ENCODE measurements around the gene MCMBP. TPM values are rescaled to one million over a fixed set of nuclear protein-coding genes. Genes with fewer than 3 reads are reported as not detected.
"Not testable (repeated sequence)": the region's sequence is repeated elsewhere in the genome, so short reads cannot be mapped to it uniquely, and the experiment has no call there.

Gene MCMBP
- total RNA-seq, 1 donor from 2014 or later, result 24.5 TPM

- peaks cover 13% of the 10 kb centered on the region for H3K9me3 ChIP-seq (replicated peaks)
- H3K4me1 ChIP-seq; H3K27me3 ChIP-seq (ENCODE audit: low read depth); H3K4me3 ChIP-seq; H3K27ac ChIP-seq (replicated peaks); DNase-seq; H3K36me3 ChIP-seq; intact Hi-C loops (cut with micrococcal nuclease): not testable (repeated sequence)
Measured at GRCh38 chr10:119883901-119884611, 11.4 kb upstream of the MCMBP start.

- Histone ChIP-seq H3K4me3 (no peak overlapping the region), H3K36me3 (no peaks in the 10 kb centered on the region), H3K9me3 (replicated peaks) (peaks cover 2% of the 10 kb centered on the region), H3K27ac (replicated peaks) (no peak overlapping the region), H3K4me1 (peaks cover 5% of the 10 kb centered on the region), H3K27me3 (ENCODE audit: low read depth) (no peaks in the 10 kb centered on the region)
- no peak for TF ChIP-seq CTCF (IDR thresholded peaks at IDR 0.05; ENCODE audit: borderline replicate concordance)
- no peak for DNase-seq
- intact Hi-C loops (cut with micrococcal nuclease), result no loop called here
Measured at GRCh38 chr10:119878524-119878923, 5.9 kb upstream of the MCMBP start.

GRCh38 chr10:119872860-119873681, 428 bp upstream of the MCMBP start:
- Histone ChIP-seq H3K27ac (replicated peaks) (peak overlapping the region; percentile 95), H3K4me1 (peaks cover 45% of the 10 kb centered on the region), H3K27me3 (ENCODE audit: low read depth) (no peaks in the 10 kb centered on the region), H3K36me3 (no peaks in the 10 kb centered on the region), H3K9me3 (replicated peaks) (no peaks in the 10 kb centered on the region), H3K4me3 (peak overlapping the region; percentile 86)
- DNase-seq, result peak; percentile 91
- intact Hi-C loops (cut with micrococcal nuclease), result no loop called here
- TF ChIP-seq CTCF (IDR thresholded peaks at IDR 0.05; ENCODE audit: borderline replicate concordance), result peak; percentile 9

GRCh38 chr10:119871881-119872609, 598 bp downstream of the MCMBP start:
- intact Hi-C loops (cut with micrococcal nuclease), result no loop called here
- no peaks in the 10 kb centered on the region for H3K27me3 ChIP-seq (ENCODE audit: low read depth)
- H3K36me3 ChIP-seq, result no peaks in the 10 kb centered on the region
- TF ChIP-seq CTCF (IDR thresholded peaks at IDR 0.05; ENCODE audit: borderline replicate concordance), result no peak
- H3K4me1 ChIP-seq, result peaks cover 48% of the 10 kb centered on the region
- peak overlapping the region; percentile 95 for H3K27ac ChIP-seq (replicated peaks)
- peak; percentile 51 for DNase-seq
- H3K4me3 ChIP-seq, result peak overlapping the region; percentile 86
- no peaks in the 10 kb centered on the region for H3K9me3 ChIP-seq (replicated peaks)

- intact Hi-C loops (cut with micrococcal nuclease); DNase-seq: not testable (repeated sequence)
- H3K4me1 ChIP-seq, result peaks cover 48% of the 10 kb centered on the region
Measured at GRCh38 chr10:119869398-119869797, 3.2 kb downstream of the MCMBP start.

GRCh38 chr10:119867317-119867716, 5.3 kb downstream of the MCMBP start:
- Histone ChIP-seq H3K36me3 (no peaks in the 10 kb centered on the region), H3K4me1 (peaks cover 38% of the 10 kb centered on the region), H3K9me3 (replicated peaks) (peaks cover 4% of the 10 kb centered on the region), H3K27ac (replicated peaks) (no peak overlapping the region), H3K27me3 (ENCODE audit: low read depth) (no peaks in the 10 kb centered on the region), H3K4me3 (no peak overlapping the region)
- DNase-seq, result no peak
- intact Hi-C loops (cut with micrococcal nuclease), result no loop called here
- TF ChIP-seq CTCF (IDR thresholded peaks at IDR 0.05; ENCODE audit: borderline replicate concordance), result no peak

More at GRCh38 chr10:119869398-119869797, 3.2 kb downstream of the MCMBP start:
- not testable (repeated sequence) for H3K27me3 ChIP-seq (ENCODE audit: low read depth); H3K4me3 ChIP-seq; H3K27ac ChIP-seq (replicated peaks); H3K9me3 ChIP-seq (replicated peaks); H3K36me3 ChIP-seq
